Smooth muscle cell (in vitro differentiated cells): Measurements from ENCODE around the gene CCM2L. TPM values are rescaled to one million over a fixed set of nuclear protein-coding genes. Genes with fewer than 3 reads are reported as not detected.

Source experiments
- DNase-seq: peaks from one replicate; lab custom pipeline; 2025; ENCODE audit not compliant: unreplicated experiment; lab: John Stamatoyannopoulos, UW
- H2AFZ ChIP-seq: fragments of 200-600 bp; sonication (generic); 2 replicates; pipeline ENCODE4 v1.6.0; 2016; ENCODE audit warnings: antibody characterized with exemption, low read depth, mild to moderate bottlenecking
- H3F3A ChIP-seq: fragments of 200-600 bp; sonication (generic); 2 replicates; pipeline ENCODE4 v1.6.0; 2017; ENCODE audit warnings: antibody characterized with exemption, low read depth
- H3K27ac ChIP-seq: fragments of 200-600 bp; sonication (generic); 2 replicates; pipeline ENCODE4 v1.5.1; 2016; ENCODE audit warnings: low read depth, mild to moderate bottlenecking
- H3K27me3 ChIP-seq: fragments of 200-600 bp; sonication (generic); 2 replicates; pipeline ENCODE4 v1.6.1; 2016; ENCODE audit warnings: low read depth, mild to moderate bottlenecking
- H3K36me3 ChIP-seq: fragments of 200-600 bp; sonication (generic); 2 replicates; pipeline ENCODE4 v1.5.1; 2016; ENCODE audit warnings: low read depth
- H3K4me1 ChIP-seq: fragments of 200-600 bp; sonication (generic); 2 replicates; pipeline ENCODE4 v1.5.1; 2016; ENCODE audit warnings: low read depth
- H3K4me2 ChIP-seq: fragments of 200-600 bp; sonication (generic); 2 replicates; pipeline ENCODE4 v1.6.0; 2016; ENCODE audit warnings: mild to moderate bottlenecking
- H3K4me3 ChIP-seq: fragments of 200-600 bp; sonication (generic); 2 replicates; pipeline ENCODE4 v1.5.1; 2016; ENCODE audit warnings: mild to moderate bottlenecking
- H3K79me2 ChIP-seq: fragments of 200-600 bp; sonication (generic); 2 replicates; pipeline ENCODE4 v1.6.0; 2016; ENCODE audit warnings: low read depth, mild to moderate bottlenecking
- H3K9ac ChIP-seq: fragments of 200-600 bp; sonication (generic); 2 replicates; pipeline ENCODE4 v1.6.0; 2016; ENCODE audit warnings: low read depth
- H3K9me3 ChIP-seq: fragments of 200-600 bp; sonication (generic); replicated peaks from 2 replicates; pipeline ENCODE4 v1.5.1; 2016; ENCODE audit warnings: low read depth
- H4K20me1 ChIP-seq: fragments of 200-600 bp; sonication (generic); 2 replicates; pipeline ENCODE4 v1.6.0; 2016; ENCODE audit warnings: low read depth
- WGBS: methylation state at CpG from one replicate; pipeline ENCODE4 v1.1.7; 2016; ENCODE audit warnings: low lambda C conversion rate; 5-methylcytosine and 5-hydroxymethylcytosine counted together
- polyA plus RNA-seq: library from polyadenylated mRNA; unstranded; fragments of >200 nt; fragmentation: Nextera tagmentation; extraction: Ambion mirVana; gene quantifications from 2 replicates; pipeline ENCODE4 v1.2.1, GENCODE V29; 2016
- total RNA-seq: library from RNA; depleted of rRNA; stranded (reverse); fragments of >200 nt; gene quantifications from 2 replicates; pipeline ENCODE4 v1.2.3, GENCODE V29; 2014
- TF ChIP-seq, protein P1 (sequence below): fragments of 200-600 bp; sonication (generic); IDR thresholded peaks from 2 replicates; pipeline ENCODE4 v1.5.1; 2017; ENCODE audit warnings: borderline replicate concordance, mild to moderate bottlenecking, antibody characterized with exemption; ENCODE audit not compliant: insufficient read depth, poor library complexity, severe bottlenecking

CCM2L gene
- total and polyA plus RNA-seq, 2 experiments from 2014 or later: 0.27 TPM; not detected in 1

DNA sequence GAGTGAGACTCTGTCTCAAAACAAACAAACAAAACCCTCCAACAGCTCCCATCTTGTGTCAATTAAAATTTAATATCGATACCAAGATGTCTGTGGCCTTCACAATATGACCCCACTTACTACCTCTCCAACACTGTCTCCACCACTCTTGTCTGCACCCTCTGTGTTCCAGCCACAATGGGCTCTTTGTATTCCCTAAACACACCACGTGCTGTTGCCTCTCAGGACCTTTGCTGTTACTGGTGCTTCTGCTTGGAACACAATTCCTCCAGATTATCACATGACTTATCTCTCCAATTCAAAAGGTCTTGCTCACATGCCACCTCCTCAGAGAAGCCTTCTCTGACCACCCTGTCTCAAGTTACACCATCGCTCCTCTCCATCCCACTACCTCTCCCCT, 35.8 kb downstream of the CCM2L start:
- no peaks in the 10 kb centered on the region for H3K4me1 ChIP-seq
- DNase-seq: no peak
- WGBS: 77% methylated on average over 3 of the region's 3 CpGs
- H3K27me3 ChIP-seq: peaks cover 62% of the 10 kb centered on the region
- no peak overlapping the region for H3K9ac ChIP-seq
- no peak overlapping the region for H3K27ac ChIP-seq
- H2AFZ ChIP-seq: no peak overlapping the region
- H3K4me2 ChIP-seq: no peak overlapping the region
- H3K79me2 ChIP-seq: no peaks in the 10 kb centered on the region
- no peaks in the 10 kb centered on the region for H3K36me3 ChIP-seq
- H3K9me3 ChIP-seq: no peaks in the 10 kb centered on the region
- H3F3A ChIP-seq: no peaks in the 10 kb centered on the region
- no peaks in the 10 kb centered on the region for H4K20me1 ChIP-seq
- TF ChIP-seq, protein P1, sequence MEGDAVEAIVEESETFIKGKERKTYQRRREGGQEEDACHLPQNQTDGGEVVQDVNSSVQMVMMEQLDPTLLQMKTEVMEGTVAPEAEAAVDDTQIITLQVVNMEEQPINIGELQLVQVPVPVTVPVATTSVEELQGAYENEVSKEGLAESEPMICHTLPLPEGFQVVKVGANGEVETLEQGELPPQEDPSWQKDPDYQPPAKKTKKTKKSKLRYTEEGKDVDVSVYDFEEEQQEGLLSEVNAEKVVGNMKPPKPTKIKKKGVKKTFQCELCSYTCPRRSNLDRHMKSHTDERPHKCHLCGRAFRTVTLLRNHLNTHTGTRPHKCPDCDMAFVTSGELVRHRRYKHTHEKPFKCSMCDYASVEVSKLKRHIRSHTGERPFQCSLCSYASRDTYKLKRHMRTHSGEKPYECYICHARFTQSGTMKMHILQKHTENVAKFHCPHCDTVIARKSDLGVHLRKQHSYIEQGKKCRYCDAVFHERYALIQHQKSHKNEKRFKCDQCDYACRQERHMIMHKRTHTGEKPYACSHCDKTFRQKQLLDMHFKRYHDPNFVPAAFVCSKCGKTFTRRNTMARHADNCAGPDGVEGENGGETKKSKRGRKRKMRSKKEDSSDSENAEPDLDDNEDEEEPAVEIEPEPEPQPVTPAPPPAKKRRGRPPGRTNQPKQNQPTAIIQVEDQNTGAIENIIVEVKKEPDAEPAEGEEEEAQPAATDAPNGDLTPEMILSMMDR: no peak
- no peak overlapping the region for H3K4me3 ChIP-seq

DNA sequence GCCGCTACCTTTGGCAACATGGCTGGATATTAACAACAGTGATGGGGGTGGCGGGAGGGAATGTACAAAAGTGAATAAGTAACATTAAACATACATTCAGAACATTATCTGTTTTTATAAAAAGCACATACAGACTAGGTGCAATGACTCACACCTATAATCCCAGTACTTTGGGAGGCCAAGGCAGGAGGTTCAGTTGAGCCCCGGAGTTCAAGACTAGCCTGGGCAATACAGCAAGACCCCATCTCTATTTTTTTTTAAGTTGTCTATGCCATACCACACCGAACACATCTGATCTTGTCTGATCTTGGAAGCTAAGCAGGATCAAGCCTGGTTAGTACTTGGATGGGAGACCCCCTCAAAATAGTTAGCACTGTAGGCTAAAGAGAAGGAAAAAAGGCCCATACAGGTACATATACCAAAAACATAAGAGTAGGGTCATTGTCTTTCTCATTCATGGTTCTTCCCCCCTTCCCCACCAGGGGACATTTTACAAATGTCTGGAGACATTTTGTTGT, 40.1 kb downstream of the CCM2L start:
- no peak overlapping the region for H3K9ac ChIP-seq
- H3K4me1 ChIP-seq: peaks cover 4% of the 10 kb centered on the region
- no peaks in the 10 kb centered on the region for H4K20me1 ChIP-seq
- H3K79me2 ChIP-seq: no peaks in the 10 kb centered on the region
- H3K27me3 ChIP-seq: peaks cover 71% of the 10 kb centered on the region
- 88% methylated on average over 4 of the region's 4 CpGs for WGBS
- no peaks in the 10 kb centered on the region for H3K9me3 ChIP-seq
- H3K4me3 ChIP-seq: no peak overlapping the region
- no peaks in the 10 kb centered on the region for H3K36me3 ChIP-seq
- H2AFZ ChIP-seq: no peak overlapping the region
- no peak for DNase-seq
- TF ChIP-seq, protein P1: no peak
- no peak overlapping the region for H3K27ac ChIP-seq
- no peak overlapping the region for H3K4me2 ChIP-seq
- no peaks in the 10 kb centered on the region for H3F3A ChIP-seq

DNA sequence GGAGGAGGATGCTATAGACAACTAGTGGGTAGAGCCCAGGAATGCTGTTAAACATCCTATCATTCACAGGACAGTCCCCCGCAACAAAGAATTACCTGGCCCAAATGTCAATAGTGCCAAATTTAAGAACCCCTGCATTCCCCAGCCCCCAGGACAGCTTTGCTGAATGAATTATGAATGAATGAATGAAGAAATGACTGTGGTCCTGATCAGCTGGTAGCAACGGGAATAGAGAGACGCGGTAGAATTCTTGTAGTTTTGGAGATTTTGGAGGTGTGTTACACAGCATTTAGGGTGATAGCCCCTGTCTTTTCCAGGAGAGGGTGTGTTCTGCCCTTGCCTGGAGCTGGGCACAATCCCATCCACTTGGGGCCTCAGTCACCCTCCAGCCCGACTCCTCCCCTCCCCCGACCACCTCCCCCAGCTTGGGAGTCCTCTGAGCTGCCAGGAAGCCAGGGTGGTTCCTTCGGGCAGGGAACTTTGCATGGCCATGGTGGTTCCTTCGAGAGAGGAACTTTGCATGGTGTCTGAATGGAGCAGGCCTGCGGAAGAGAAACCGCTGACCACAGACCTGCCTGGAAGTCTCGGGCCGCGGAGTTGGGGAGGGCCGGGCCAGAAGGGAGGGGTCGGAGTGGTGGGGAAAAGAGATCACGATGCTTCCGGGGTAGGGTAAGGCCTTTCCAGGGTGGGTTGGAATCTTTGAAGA, 40.8 kb downstream of the CCM2L start:
- Histone ChIP-seq H2AFZ (no peak overlapping the region), H3F3A (no peaks in the 10 kb centered on the region), H3K4me1 (peaks cover 4% of the 10 kb centered on the region), H4K20me1 (no peaks in the 10 kb centered on the region), H3K9me3 (no peaks in the 10 kb centered on the region), H3K36me3 (no peaks in the 10 kb centered on the region), H3K27me3 (peaks cover 76% of the 10 kb centered on the region), H3K79me2 (no peaks in the 10 kb centered on the region), H3K4me3 (no peak overlapping the region), H3K27ac (no peak overlapping the region), H3K9ac (no peak overlapping the region), H3K4me2 (peak overlapping the region; percentile 85)
- 36% methylated on average over 15 of the region's 17 CpGs for WGBS
- TF ChIP-seq, protein P1: no peak
- no peak for DNase-seq

DNA sequence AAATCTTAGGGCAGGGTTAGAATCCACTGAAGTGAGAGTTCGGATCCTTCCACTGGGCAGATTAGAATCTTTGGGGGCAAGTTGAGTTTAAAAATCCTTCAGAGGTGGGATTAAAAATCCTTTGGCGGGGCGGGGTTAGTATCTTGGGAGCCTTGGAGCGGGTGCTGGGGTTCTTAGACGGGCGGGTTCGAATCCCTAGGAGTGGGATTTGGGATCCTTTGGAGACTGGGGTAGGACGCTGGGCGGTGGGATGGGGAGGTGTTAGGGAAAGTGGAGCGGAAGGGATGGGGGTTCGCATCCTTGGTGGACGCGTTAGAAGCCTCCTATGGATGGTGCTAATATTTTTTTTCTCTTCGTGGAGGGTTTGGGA, 41.5 kb downstream of the CCM2L start:
- Histone ChIP-seq H3F3A (no peaks in the 10 kb centered on the region), H3K79me2 (no peaks in the 10 kb centered on the region), H3K27ac (no peak overlapping the region), H3K9me3 (no peaks in the 10 kb centered on the region), H2AFZ (no peak overlapping the region), H3K4me3 (no peak overlapping the region), H3K4me2 (peak overlapping the region; percentile 85), H3K36me3 (no peaks in the 10 kb centered on the region), H3K27me3 (peaks cover 82% of the 10 kb centered on the region), H4K20me1 (no peaks in the 10 kb centered on the region), H3K9ac (no peak overlapping the region), H3K4me1 (peaks cover 4% of the 10 kb centered on the region)
- TF ChIP-seq, protein P1: no peak
- no peak for DNase-seq
- WGBS: 24% methylated on average over 14 of the region's 14 CpGs
